ENCODE results near the gene RNF213.

DNA sequence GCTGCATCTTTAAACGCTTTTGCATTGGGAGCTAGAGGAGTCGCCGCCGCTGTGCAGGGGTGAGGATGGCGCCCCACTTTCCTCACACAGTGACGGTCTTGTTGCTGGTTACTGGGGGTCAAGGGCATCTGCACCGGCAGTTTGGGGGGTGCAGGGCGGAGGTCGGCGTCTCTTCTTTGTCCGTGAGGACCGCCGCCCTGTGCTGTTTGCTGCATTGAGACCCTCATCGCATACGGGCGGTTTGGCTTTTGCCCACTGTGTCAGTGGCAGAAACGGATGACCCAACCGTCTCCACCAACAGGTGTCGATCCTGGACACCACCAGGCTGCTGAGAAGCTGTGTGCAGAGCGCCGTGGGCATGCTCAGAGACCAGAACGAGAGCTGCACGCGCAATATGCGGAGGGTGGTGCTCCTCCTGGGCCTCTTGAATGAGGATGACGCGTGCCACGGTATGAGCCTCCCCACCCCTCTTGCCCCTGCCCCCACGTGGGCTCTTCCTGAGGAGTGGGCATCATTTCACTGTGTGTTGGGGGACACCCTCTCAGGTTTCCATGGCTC, 93.1 kb downstream of the RNF213 start:
- no peak for TF ChIP-seq YY1 (IDR thresholded peaks at IDR 0.05; ENCODE audit: insufficient read depth, insufficient read length)
- no peak for TF ChIP-seq ZNF274 (IDR thresholded peaks at IDR 0.05; ENCODE audit: low read depth, low read length)
